ENCODE measurements around the gene TLE1. TPM values are rescaled to one million over a fixed set of nuclear protein-coding genes. Genes with fewer than 3 reads are reported as not detected.

Gene TLE1
- total and polyA plus RNA-seq, 5 donors from 2014 or later, result 0.03 to 5.5 (median 0.43) TPM; not detected in 1

DNA sequence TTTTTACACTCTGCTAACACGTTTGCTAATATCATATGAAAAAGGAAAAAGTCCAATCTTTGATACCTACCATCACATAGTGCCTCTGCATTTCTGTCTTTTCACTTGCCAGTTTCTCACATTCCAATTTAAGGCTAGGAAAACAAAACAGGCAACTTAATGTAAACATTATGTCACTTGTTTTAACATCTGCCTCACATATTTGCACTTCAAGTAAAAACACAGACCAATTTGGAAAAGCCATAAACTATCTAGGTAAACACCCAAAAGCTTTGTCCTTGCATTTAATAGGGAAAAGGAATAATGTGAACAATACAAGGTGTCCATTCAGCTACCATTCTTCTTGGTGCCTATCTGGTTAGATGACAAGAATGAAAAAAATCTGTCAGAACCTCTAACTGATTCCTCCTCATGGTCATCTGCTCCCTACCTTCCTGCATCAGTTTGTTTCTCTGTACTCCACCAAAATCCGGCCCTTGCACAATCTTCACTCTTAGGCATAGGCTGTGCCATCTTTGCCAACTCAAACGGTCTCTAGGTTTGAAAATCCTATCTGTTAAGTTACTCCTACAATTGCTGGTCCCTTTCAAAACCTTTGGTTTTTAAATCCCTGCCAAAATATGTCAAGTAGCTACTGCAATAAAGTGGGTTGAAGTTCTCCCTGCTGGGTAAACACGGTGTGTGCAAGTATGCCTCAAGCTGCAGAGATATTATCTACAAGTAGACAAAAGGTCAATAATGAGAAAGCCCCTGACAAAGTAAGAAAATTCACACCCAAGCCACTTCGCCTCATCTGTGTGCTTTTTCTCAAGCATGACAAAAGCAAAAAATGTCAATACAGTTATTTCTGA, 3.4 kb downstream of the TLE1 start:
- H3K4me3 ChIP-seq (ENCODE audit: low read depth, low read length), result no peak overlapping the region
- H3K4me1 ChIP-seq (ENCODE audit: control insufficient read depth, insufficient read depth, low read length, poor library complexity, severe bottlenecking), result peaks cover 6% of the 10 kb centered on the region

DNA sequence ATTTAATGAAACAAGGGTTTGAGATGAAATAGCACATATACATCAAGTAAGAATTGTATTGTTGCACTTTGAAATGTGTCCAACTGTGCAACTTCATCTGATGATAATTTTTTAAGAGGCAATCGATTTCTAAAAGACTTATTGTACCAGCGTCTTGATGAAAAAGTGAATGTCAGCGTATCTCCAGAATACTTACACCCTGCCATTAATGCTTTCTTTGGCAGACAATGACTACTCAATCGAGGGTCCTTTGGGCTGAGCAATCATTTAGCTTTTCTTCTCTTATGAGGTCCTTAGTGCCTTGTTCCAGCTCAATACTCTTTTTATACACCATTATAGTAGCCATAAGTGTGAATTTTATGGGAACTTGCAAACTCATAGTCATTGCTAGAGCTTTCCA, 4.7 kb downstream of the TLE1 start:
- no peak overlapping the region for H3K4me3 ChIP-seq (ENCODE audit: low read depth, low read length)
- H3K27ac ChIP-seq (ENCODE audit: insufficient read depth, low read length, poor library complexity, severe bottlenecking), result no peak overlapping the region
- H3K9me3 ChIP-seq (ENCODE audit: control insufficient read depth in 2 of 2, low read length in 2 of 2), result no peaks in the 10 kb centered on the region
- no peak overlapping the region for H3K4me3 Mint-ChIP-seq
- peaks cover 0 to 5% (median 4%) of the 10 kb centered on the region in 4 donors for H3K4me1 Mint-ChIP-seq
- ATAC-seq (ENCODE audit: low read depth in 2 of 2) (no peak), DNase-seq (no peak)
- H3K9me3 Mint-ChIP-seq, result peaks cover 0 to 4% (median 0%) of the 10 kb centered on the region in 7 donors
- H3K36me3 Mint-ChIP-seq, result no peaks in the 10 kb centered on the region
- peaks cover 9% of the 10 kb centered on the region for H3K27me3 ChIP-seq (ENCODE audit: control insufficient read depth, insufficient read depth, low read length)
- H3K27ac Mint-ChIP-seq, result no peak overlapping the region
- H3K4me1 ChIP-seq (ENCODE audit: control insufficient read depth, insufficient read depth, low read length, poor library complexity, severe bottlenecking), result peaks cover 6% of the 10 kb centered on the region
- H3K27me3 Mint-ChIP-seq, result peaks cover under 1% of the 10 kb centered on the region
- H3K36me3 ChIP-seq (ENCODE audit: control insufficient read depth, insufficient read depth, low read length), result no peaks in the 10 kb centered on the region

More for the DNA sequence above, 3.4 kb downstream of the TLE1 start:
- ATAC-seq (ENCODE audit: low read depth in 2 of 2), result no peak
- H3K36me3 ChIP-seq (ENCODE audit: control insufficient read depth, insufficient read depth, low read length), result no peaks in the 10 kb centered on the region
- Mint-ChIP-seq H3K36me3 (no peaks in the 10 kb centered on the region), H3K4me1 (peaks cover 0 to 13% (median 4%) of the 10 kb centered on the region in 4 donors), H3K27me3 (peaks cover 12% of the 10 kb centered on the region), H3K9me3 (peaks cover 0 to 4% (median 0%) of the 10 kb centered on the region in 7 donors), H3K4me3 (no peak overlapping the region), H3K27ac (no peak overlapping the region)
- no peak for DNase-seq
- no peaks in the 10 kb centered on the region for H3K9me3 ChIP-seq (ENCODE audit: control insufficient read depth in 2 of 2, low read length in 2 of 2)
- H3K27me3 ChIP-seq (ENCODE audit: control insufficient read depth, insufficient read depth, low read length), result peaks cover 9% of the 10 kb centered on the region
- H3K27ac ChIP-seq (ENCODE audit: insufficient read depth, low read length, poor library complexity, severe bottlenecking), result no peak overlapping the region

DNA sequence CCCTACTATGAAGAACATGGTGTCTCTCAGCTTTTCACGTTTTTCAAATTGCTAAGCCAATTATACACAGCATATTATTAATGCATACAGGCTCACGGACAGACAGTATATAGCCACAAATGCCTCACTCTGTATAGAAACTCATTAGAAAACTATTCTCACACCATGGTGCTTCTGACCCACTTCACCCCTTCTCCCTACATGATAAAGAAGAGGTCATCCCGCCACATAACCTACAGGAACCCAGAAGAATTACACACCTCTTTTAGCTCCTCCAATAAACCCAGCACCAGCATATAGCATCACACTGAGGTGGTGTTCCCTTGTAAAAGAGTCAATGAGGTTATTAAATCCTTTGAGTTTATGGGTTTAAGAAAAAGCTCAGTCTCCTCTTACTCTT, 5.6 kb downstream of the TLE1 start:
- Histone ChIP-seq H3K27ac (ENCODE audit: insufficient read depth, low read length, poor library complexity, severe bottlenecking) (no peak overlapping the region), H3K4me1 (ENCODE audit: control insufficient read depth, insufficient read depth, low read length, poor library complexity, severe bottlenecking) (peaks cover 3% of the 10 kb centered on the region), H3K4me3 (ENCODE audit: low read depth, low read length) (no peak overlapping the region), H3K36me3 (ENCODE audit: control insufficient read depth, insufficient read depth, low read length) (no peaks in the 10 kb centered on the region), H3K9me3 (ENCODE audit: control insufficient read depth in 2 of 2, low read length in 2 of 2) (no peaks in the 10 kb centered on the region), H3K27me3 (ENCODE audit: control insufficient read depth, insufficient read depth, low read length) (peaks cover 9% of the 10 kb centered on the region)
- DNase-seq (no peak), ATAC-seq (ENCODE audit: low read depth in 2 of 2) (no peak)
- Mint-ChIP-seq H3K27ac (no peak overlapping the region), H3K9me3 (peaks cover 0 to 4% (median 0%) of the 10 kb centered on the region in 7 donors), H3K27me3 (no peaks in the 10 kb centered on the region), H3K36me3 (no peaks in the 10 kb centered on the region), H3K4me1 (peaks cover 0 to 5% (median 3%) of the 10 kb centered on the region in 4 donors), H3K4me3 (no peak overlapping the region)

GRCh38 chr9:81683238-81683637, 6.1 kb downstream of the TLE1 start:
- H3K36me3 ChIP-seq (ENCODE audit: control insufficient read depth, insufficient read depth, low read length), result no peaks in the 10 kb centered on the region

DNA sequence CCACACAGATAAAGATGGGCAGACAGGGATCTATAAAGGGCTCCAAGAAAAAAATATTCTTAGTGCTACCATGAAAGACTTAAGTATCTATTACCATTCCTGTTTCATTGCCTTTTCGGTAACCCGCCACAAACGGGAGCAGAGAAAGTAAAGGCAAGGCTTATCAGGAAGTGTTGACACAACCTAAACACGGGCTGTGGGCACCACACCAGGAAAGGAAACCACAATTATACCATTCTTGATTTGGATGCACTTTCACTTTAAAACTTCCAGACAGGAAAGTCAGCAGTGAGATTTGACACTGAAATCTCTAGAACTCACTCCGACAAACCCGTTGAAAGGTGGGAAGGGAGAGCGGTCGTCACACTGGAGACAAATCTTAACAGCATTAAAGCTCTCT, 6.5 kb downstream of the TLE1 start:
- Histone ChIP-seq H3K4me3 (ENCODE audit: low read depth, low read length) (no peak overlapping the region), H3K27ac (ENCODE audit: insufficient read depth, low read length, poor library complexity, severe bottlenecking) (no peak overlapping the region), H3K36me3 (ENCODE audit: control insufficient read depth, insufficient read depth, low read length) (no peaks in the 10 kb centered on the region), H3K4me1 (ENCODE audit: control insufficient read depth, insufficient read depth, low read length, poor library complexity, severe bottlenecking) (peaks cover 3% of the 10 kb centered on the region), H3K9me3 (ENCODE audit: control insufficient read depth in 2 of 2, low read length in 2 of 2) (no peaks in the 10 kb centered on the region), H3K27me3 (ENCODE audit: control insufficient read depth, insufficient read depth, low read length) (peaks cover 9% of the 10 kb centered on the region)
- H3K9me3 Mint-ChIP-seq, result peaks cover 0 to 4% (median 0%) of the 10 kb centered on the region in 7 donors
- no peaks in the 10 kb centered on the region for H3K27me3 Mint-ChIP-seq
- no peaks in the 10 kb centered on the region for H3K36me3 Mint-ChIP-seq
- ATAC-seq (ENCODE audit: low read depth in 2 of 2) (no peak), DNase-seq (no peak)
- H3K4me1 Mint-ChIP-seq, result peaks cover 0 to 5% (median 3%) of the 10 kb centered on the region in 4 donors
- H3K27ac Mint-ChIP-seq, result no peak overlapping the region
- H3K4me3 Mint-ChIP-seq, result no peak overlapping the region

More at GRCh38 chr9:81683238-81683637, 6.1 kb downstream of the TLE1 start:
- H3K4me1 ChIP-seq (ENCODE audit: control insufficient read depth, insufficient read depth, low read length, poor library complexity, severe bottlenecking), result peaks cover 3% of the 10 kb centered on the region
- Mint-ChIP-seq H3K4me3 (no peak overlapping the region), H3K9me3 (peaks cover 0 to 4% (median 0%) of the 10 kb centered on the region in 7 donors), H3K36me3 (no peaks in the 10 kb centered on the region), H3K27me3 (no peaks in the 10 kb centered on the region), H3K27ac (no peak overlapping the region), H3K4me1 (peaks cover 0 to 5% (median 3%) of the 10 kb centered on the region in 4 donors)
- peaks cover 9% of the 10 kb centered on the region for H3K27me3 ChIP-seq (ENCODE audit: control insufficient read depth, insufficient read depth, low read length)
- no peak for ATAC-seq (ENCODE audit: low read depth in 2 of 2)
- H3K4me3 ChIP-seq (ENCODE audit: low read depth, low read length), result no peak overlapping the region
- H3K9me3 ChIP-seq (ENCODE audit: control insufficient read depth in 2 of 2, low read length in 2 of 2), result no peaks in the 10 kb centered on the region
- no peak for DNase-seq
- H3K27ac ChIP-seq (ENCODE audit: insufficient read depth, low read length, poor library complexity, severe bottlenecking), result no peak overlapping the region

DNA sequence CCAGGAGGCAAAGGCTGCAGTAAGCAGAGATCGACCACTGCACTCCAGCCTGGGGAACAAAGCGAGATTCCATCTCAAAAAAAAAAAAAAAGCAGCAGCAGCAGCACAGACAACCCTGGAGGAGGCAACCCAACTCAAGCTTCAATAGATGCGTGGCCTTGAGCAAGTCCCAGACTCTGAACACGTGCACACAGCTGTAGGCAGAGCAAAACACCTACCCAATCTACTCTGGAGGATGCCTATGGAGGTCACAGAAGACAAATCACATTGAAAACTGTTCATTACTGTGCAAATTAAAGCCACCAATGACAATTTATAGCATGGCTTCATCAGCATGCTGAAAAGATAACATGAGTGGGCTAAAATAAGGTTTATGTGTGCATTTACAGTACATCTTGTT, 7.2 kb downstream of the TLE1 start:
- Mint-ChIP-seq H3K27ac (no peak overlapping the region), H3K9me3 (peaks cover 0 to 4% (median 0%) of the 10 kb centered on the region in 7 donors), H3K4me1 (peaks cover 0 to 5% (median 3%) of the 10 kb centered on the region in 4 donors), H3K27me3 (no peaks in the 10 kb centered on the region), H3K4me3 (no peak overlapping the region), H3K36me3 (no peaks in the 10 kb centered on the region)
- DNase-seq (no peak), ATAC-seq (ENCODE audit: low read depth in 2 of 2) (no peak)
- Histone ChIP-seq H3K4me3 (ENCODE audit: low read depth, low read length) (no peak overlapping the region), H3K36me3 (ENCODE audit: control insufficient read depth, insufficient read depth, low read length) (no peaks in the 10 kb centered on the region), H3K4me1 (ENCODE audit: control insufficient read depth, insufficient read depth, low read length, poor library complexity, severe bottlenecking) (no peaks in the 10 kb centered on the region), H3K27me3 (ENCODE audit: control insufficient read depth, insufficient read depth, low read length) (peaks cover 9% of the 10 kb centered on the region), H3K27ac (ENCODE audit: insufficient read depth, low read length, poor library complexity, severe bottlenecking) (no peak overlapping the region), H3K9me3 (ENCODE audit: control insufficient read depth in 2 of 2, low read length in 2 of 2) (no peaks in the 10 kb centered on the region)

DNA sequence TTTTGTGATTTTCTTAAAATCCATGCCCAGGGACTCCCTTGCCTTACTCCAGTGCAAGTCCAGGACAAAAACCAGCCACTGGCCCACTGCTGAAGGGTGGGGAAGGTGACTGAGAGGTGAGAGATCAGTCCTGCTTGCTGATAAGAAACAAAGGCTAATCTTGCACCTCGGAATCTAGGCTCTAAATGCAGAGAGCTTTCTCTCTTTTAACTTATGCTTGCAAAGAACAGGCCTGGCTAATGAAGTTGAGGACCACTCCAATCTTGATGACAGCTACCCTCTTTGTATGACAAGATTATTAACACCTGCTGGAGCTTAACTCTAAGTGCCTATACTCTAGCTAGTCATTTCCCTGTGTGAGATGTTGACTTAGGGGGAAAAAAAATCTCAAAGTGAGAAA, 8.8 kb downstream of the TLE1 start:
- Mint-ChIP-seq H3K27me3 (no peaks in the 10 kb centered on the region), H3K27ac (no peak overlapping the region), H3K4me1 (no peaks in the 10 kb centered on the region), H3K36me3 (no peaks in the 10 kb centered on the region), H3K4me3 (no peak overlapping the region), H3K9me3 (peaks cover 0 to 4% (median 0%) of the 10 kb centered on the region in 7 donors)
- Histone ChIP-seq H3K27me3 (ENCODE audit: control insufficient read depth, insufficient read depth, low read length) (no peaks in the 10 kb centered on the region), H3K4me3 (ENCODE audit: low read depth, low read length) (no peak overlapping the region), H3K27ac (ENCODE audit: insufficient read depth, low read length, poor library complexity, severe bottlenecking) (no peak overlapping the region), H3K4me1 (ENCODE audit: control insufficient read depth, insufficient read depth, low read length, poor library complexity, severe bottlenecking) (no peaks in the 10 kb centered on the region), H3K36me3 (ENCODE audit: control insufficient read depth, insufficient read depth, low read length) (no peaks in the 10 kb centered on the region), H3K9me3 (ENCODE audit: control insufficient read depth in 2 of 2, low read length in 2 of 2) (no peaks in the 10 kb centered on the region)
- ATAC-seq (ENCODE audit: low read depth in 2 of 2) (no peak), DNase-seq (no peak)

- no peaks in the 10 kb centered on the region for H3K36me3 Mint-ChIP-seq
- Histone ChIP-seq H3K36me3 (ENCODE audit: control insufficient read depth, insufficient read depth, low read length) (no peaks in the 10 kb centered on the region), H3K27ac (ENCODE audit: insufficient read depth, low read length, poor library complexity, severe bottlenecking) (no peak overlapping the region), H3K4me3 (ENCODE audit: low read depth, low read length) (no peak overlapping the region), H3K9me3 (ENCODE audit: control insufficient read depth in 2 of 2, low read length in 2 of 2) (no peaks in the 10 kb centered on the region), H3K27me3 (ENCODE audit: control insufficient read depth, insufficient read depth, low read length) (no peaks in the 10 kb centered on the region), H3K4me1 (ENCODE audit: control insufficient read depth, insufficient read depth, low read length, poor library complexity, severe bottlenecking) (no peaks in the 10 kb centered on the region)
- H3K4me1 Mint-ChIP-seq, result no peaks in the 10 kb centered on the region
- H3K27ac Mint-ChIP-seq, result no peak overlapping the region
- H3K27me3 Mint-ChIP-seq, result no peaks in the 10 kb centered on the region
- DNase-seq, result no peak
- H3K9me3 Mint-ChIP-seq, result peaks cover 0 to 6% (median 0%) of the 10 kb centered on the region in 7 donors
- no peak overlapping the region for H3K4me3 Mint-ChIP-seq
- ATAC-seq (ENCODE audit: low read depth in 2 of 2), result no peak
Observed at GRCh38 chr9:81680006-81680405, 9.3 kb downstream of the TLE1 start.
